ENCODE results near the gene CDKN2B-AS1.

CDKN2B-AS1 gene

DNA sequence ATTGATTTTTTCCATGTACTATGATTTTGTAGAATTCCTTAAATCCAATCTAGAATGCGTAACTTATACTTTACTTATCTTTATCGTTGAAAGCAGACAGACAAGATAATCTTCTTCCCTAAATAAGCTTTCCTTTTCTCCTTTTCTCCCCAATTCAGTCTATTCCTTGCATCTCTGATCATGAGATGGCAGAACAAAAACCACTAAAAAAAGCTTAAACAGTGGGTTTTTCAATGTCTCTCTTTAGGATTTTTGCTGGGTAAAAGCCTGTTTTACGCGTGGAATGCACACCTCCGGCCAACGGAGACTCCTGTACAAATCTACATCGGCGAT is 13.8 kb downstream of the CDKN2B-AS1 start:
- no peak for DNase-seq

DNA sequence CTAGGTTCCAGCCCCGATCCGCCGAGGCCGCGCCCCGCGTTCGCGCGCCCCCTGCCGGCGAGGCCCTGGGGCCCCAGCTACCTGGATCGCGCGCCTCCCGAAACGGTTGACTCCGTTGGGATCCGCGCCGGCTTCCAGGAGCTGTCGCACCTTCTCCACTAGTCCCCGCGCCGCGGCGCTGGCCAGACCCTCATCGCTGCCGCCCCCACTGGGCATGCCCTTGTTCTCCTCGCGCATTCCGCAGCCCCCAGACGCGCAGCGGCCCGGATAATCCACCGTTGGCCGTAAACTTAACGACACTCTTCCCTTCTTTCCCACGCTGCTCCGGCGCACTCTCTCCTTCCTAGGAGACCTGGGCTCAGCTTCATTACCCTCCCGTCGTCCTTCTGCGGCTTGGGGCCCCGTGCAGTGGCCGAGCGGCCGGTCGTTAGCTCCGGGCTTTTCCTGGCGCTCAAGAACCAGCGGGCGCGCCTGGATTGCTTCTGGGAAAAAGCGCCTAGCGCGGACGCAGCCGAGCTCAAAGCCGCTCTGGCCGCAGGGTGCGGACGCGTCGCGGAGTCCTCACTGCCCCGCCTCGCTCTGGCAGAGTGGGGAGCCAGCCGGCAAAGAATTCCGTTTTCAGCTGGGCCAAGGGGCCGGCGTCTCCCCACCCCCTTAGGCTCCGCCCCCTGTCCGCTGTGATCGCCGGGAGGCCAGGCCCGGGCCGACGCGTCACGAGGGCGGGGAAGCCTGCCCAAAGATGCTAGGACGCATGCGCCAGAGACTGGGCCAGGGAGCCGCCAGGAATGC is 14.3 kb downstream of the CDKN2B-AS1 start, which contains the start of gene CDKN2B:
Gene CDKN2B (minus strand): TSS at position 589 of the 789 bp plus-strand sequence. CDS start 352 bp downstream, at position 237.
- peak; percentile 87 for DNase-seq

GRCh38 chr9:22009506-22009867 is 14.9 kb downstream of the CDKN2B-AS1 start:
- no peak for DNase-seq

GRCh38 chr9:22010866-22011625 is 16.5 kb downstream of the CDKN2B-AS1 start:
- peak; percentile 9 for DNase-seq

GRCh38 chr9:22022396-22022795 is 27.8 kb downstream of the CDKN2B-AS1 start:
- DNase-seq, result no peak

GRCh38 chr9:22026696-22027095 is 32.1 kb downstream of the CDKN2B-AS1 start:
- DNase-seq, result no peak

GRCh38 chr9:22028394-22028793 is 33.8 kb downstream of the CDKN2B-AS1 start:
- no peak for DNase-seq

- DNase-seq, result no peak
These were observed 34.6 kb downstream of the CDKN2B-AS1 start for GRCh38 chr9:22029231-22029630.

- DNase-seq, result no peak
These were observed 35.6 kb downstream of the CDKN2B-AS1 start for GRCh38 chr9:22030101-22030598.

DNA sequence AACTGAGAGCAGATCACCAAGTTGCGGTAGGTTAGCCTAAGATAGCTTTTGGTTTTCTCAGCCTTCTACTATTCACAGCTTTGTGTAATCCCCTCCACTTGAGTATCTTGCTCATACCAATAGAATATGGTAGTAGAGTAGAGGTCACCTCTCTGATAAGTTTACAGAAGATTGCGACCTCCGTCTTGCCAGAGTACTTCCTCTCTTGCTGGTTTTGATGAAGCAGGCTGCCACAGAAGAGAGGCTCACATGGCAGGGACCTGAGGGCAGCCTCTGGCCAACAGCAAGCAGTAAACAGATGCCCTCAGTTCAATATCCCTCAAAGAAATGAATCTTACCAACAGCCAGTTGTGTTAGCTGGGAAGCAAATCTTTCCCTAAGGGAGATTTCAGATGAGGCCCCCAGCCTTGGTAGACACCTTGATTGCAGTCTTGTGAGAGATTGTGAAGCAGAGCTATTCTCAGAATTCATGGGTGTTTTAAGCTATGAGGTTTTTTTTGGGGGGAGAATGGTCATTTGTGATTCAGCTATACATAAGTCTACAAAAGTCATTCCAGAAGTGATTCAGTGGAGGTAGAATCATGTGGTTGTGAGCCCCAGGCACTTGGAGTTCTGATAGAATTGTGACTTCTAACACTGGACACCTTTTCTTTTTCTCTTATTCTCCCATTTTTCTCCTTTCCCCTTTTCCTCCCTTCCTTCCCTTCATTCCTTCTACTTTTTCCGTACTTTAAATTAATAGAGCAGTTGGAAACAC is 37.2 kb downstream of the CDKN2B-AS1 start:
- no peak for DNase-seq

- DNase-seq, result no peak
These were observed 38.5 kb downstream of the CDKN2B-AS1 start for GRCh38 chr9:22033012-22033630.

DNA sequence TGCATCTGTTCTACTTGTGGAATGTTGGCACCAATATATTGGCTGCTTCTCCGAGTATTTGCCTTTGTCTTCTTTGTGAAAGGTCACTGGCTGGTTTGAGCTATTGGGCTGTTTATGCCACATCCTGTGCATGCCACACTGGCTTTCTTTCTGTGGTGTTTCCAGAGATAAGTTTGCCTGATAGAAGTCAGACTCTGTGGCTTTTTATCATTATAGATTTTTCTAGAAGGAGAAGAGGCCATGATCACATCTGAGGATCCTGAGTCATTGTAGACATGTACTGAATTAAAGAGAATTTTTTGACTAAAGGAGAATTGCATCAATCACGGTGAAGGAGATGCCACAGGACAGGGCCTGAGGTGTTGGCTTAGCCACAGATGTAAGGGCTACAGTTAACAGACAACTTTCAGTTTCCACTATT is 41.0 kb downstream of the CDKN2B-AS1 start:
- no peak for DNase-seq

DNA sequence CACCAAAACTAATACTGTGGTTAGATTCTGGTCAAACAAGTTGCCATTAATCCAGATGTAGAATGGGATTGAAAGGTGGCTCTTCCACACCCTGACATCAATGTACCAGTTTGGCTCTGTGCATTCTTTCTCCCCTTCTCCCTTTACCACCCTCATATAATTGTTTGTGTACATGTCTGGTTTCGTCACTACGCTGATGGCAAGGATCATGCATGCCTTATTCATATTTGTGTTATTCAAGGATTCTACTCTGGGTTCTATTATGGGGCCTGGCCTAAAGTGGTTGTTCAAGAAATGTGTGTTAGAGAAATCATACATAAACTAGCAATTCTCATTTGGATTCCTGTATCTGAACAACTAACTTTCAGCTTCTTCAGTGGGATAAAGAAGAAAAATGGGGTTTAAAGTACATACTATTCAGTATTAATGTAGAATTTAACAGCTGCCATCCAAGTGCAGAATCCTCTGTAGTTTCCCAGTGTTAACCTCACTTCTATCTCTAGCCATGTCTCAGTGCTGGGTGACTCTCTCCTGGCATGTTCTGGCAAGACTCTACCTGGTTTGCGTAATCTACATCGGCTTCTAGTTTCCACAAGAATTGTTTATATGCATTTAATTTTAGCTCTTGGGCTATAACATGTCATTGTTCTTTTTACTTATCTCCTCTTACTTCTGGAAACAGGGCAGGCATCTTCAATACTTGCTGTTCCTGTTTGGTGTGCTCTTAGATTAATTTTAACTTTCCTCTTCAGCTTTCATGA is 42.5 kb downstream of the CDKN2B-AS1 start:
- DNase-seq, result no peak

- no peak for DNase-seq
These were observed 43.5 kb downstream of the CDKN2B-AS1 start for GRCh38 chr9:22037954-22038690.

GRCh38 chr9:22039258-22039657 is 44.7 kb downstream of the CDKN2B-AS1 start:
- DNase-seq, result no peak

DNA sequence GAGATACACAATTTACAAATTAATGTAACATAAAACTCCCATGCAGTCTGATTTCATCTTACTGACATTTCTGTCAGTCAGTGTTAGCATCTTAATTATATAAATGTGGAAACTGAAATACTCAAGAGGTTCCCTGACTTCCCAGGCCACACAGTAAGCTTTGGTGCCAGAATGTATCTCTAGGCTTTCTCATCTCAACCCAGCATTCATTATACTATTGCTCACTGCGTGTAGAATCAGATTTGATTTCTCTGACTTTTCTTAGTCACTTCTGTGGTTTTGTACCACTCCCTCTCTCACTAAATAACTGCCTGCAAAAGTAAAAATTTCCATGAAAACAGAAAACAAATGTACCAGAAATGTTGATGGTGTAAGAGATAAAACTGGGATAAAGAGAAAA is 46.2 kb downstream of the CDKN2B-AS1 start:
- no peak for DNase-seq

DNA sequence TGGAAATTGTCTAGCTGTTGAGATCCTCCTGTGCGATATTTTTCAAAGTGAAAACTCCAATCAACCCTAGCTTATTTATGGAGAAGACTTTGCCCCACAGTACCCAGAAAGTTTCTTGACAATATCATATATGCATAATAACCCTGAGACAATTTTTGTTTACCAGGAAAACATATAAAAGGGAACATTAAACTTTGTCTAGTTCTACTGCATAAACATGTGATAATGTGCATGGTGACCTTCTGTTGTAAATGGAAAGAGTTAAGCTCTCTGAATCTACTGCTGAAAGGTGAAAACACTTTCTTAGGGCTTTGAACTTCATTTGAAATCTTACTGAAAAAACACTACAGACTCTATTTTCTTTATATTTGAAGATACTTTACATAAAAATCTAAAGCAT is 46.8 kb downstream of the CDKN2B-AS1 start:
- DNase-seq, result no peak

- DNase-seq, result no peak
These were observed 47.2 kb downstream of the CDKN2B-AS1 start for GRCh38 chr9:22041775-22042174.

DNA sequence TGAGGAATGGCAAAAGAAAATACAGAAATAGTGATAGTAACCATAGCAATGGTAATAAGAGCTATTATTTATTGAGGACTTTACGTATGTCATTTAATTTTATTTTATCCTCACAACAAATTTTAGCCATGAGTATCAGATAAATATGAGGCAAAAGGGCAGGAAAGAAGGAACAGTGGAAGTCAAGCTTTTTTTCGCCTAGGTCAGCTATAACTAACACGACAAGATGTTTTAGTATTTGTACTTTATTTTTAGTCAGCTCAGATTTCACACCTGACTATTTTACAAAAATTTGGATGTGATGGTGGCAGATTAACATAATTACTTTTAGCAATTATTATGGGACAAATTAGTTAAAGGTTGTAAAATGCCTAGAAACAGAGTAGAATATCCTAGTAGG is 49.3 kb downstream of the CDKN2B-AS1 start:
- no peak for DNase-seq

- no peak for DNase-seq
These were observed 50.0 kb downstream of the CDKN2B-AS1 start for GRCh38 chr9:22044583-22044982.

DNA sequence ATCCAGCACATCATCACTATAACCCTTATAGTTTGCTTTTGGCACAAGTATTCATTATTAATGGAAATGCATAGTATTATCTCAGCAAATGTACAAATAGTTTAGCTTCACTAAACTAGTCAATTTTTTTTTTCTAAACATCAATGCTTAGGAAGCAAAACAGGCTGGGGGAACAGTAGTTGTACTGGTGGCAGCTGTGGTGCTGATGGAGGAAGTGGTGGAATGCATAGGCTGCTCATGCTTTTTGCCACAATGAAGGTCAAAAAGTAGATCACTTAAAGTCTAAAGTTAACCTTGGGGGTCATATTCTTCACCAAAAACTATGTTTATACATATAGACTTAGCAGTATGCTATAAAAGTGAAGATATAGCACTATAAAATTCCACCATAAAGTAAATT is 50.8 kb downstream of the CDKN2B-AS1 start:
- no peak for DNase-seq

All from stimulated activated CD4-positive, alpha-beta T cell treated with anti-CD3 and anti-CD28 coated beads, Interleukin-15, amount 100 ng/mL, for 24 hours (primary cell).